ENCODE data around the gene NCR2. TPM values are rescaled to one million over a fixed set of nuclear protein-coding genes. Genes with fewer than 3 reads are reported as not detected.

Gene NCR2
- polyA plus RNA-seq, 1 of the 3 experiments (the other 2 are of a cell fraction): not detected

DNA sequence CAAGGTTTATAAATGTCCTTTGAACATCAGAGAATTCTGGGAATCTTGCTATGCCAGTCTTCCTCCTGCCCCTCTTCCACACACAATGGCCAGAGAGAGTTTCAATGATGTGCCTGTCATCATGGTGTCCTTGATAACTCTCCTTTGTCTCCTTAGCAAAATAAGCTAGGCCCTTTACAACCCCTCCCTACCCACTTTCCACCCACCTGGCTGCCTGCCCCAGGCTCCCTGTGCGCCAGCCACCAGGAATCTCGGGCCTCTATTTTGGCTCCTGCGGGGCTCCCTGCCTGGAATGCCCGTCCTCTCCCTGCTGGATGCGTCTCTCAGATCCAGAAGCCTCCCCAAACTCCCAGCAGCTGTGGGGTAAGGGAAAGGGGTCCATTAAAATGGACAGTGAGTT, 60.9 kb downstream of the NCR2 start (continued):
- TF ChIP-seq RAD21 (IDR thresholded peaks at IDR 0.05; ENCODE audit: low read length) (no peak), TCF12 (IDR thresholded peaks at IDR 0.05) (no peak), MEF2A (IDR thresholded peaks at IDR 0.05; ENCODE audit: borderline replicate concordance, low read depth) (no peak), YY1 (IDR thresholded peaks at IDR 0.05; ENCODE audit: low read depth) (no peak), POLR2AphosphoS5 (IDR thresholded peaks at IDR 0.05; ENCODE audit: low read depth, low read length) (no peak)
- TF ChIP-seq, protein P1, sequence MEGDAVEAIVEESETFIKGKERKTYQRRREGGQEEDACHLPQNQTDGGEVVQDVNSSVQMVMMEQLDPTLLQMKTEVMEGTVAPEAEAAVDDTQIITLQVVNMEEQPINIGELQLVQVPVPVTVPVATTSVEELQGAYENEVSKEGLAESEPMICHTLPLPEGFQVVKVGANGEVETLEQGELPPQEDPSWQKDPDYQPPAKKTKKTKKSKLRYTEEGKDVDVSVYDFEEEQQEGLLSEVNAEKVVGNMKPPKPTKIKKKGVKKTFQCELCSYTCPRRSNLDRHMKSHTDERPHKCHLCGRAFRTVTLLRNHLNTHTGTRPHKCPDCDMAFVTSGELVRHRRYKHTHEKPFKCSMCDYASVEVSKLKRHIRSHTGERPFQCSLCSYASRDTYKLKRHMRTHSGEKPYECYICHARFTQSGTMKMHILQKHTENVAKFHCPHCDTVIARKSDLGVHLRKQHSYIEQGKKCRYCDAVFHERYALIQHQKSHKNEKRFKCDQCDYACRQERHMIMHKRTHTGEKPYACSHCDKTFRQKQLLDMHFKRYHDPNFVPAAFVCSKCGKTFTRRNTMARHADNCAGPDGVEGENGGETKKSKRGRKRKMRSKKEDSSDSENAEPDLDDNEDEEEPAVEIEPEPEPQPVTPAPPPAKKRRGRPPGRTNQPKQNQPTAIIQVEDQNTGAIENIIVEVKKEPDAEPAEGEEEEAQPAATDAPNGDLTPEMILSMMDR (IDR thresholded peaks at IDR 0.05): no peak

DNA sequence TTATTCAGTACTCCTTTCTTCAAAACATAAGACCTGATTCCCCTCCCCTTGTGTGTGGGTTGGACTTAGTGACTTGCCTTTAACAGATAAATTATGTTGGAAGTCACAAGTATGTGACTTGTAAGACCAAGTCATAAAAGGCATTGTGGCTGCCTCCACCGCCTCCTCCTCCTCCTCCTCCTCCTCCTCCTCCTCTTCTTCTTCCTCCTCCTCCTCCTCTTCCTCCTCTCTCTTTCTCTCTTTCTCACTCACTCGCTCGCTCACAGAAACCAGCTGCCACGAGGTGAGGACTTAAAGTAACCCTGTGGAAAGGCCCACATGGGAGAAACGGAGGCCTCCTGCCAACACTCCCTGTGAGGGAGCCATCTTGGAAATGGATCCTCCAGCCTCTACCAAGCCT, 64.0 kb downstream of the NCR2 start:
- H3K4me3 ChIP-seq (ENCODE audit: low read depth in 2 of 2, low read length in 1 of 2): no peak overlapping the region
- H3F3A ChIP-seq (replicated peaks; ENCODE audit: insufficient read depth): no peaks in the 10 kb centered on the region
- H4K20me1 ChIP-seq (ENCODE audit: insufficient read depth): no peaks in the 10 kb centered on the region
- H3K9ac ChIP-seq: no peak overlapping the region
- peaks cover 40% of the 10 kb centered on the region for H3K27me3 ChIP-seq (ENCODE audit: insufficient read depth)
- H3K4me1 ChIP-seq (ENCODE audit: control insufficient read depth in 1 of 2, insufficient read depth in 2 of 2, low read depth in 1 of 2, low read length in 1 of 2): no peaks in the 10 kb centered on the region
- no peak overlapping the region for H2AFZ ChIP-seq (ENCODE audit: low read depth)
- no peaks in the 10 kb centered on the region for H3K36me3 ChIP-seq (replicated peaks in 1 of 2; ENCODE audit: control insufficient read depth in 1 of 2, insufficient read depth in 2 of 2, low read length in 1 of 2)
- no peaks in the 10 kb centered on the region for H3K79me2 ChIP-seq (ENCODE audit: insufficient read depth)
- H3K9me2 ChIP-seq: no peaks in the 10 kb centered on the region
- ChIA-PET POLR2A (no interaction called here), CTCF (interaction anchor here (0.9 to 1.4 kb wide), 2 partner anchors 25 to 81 kb away, joined by 3 to 6 read pairs; no protein-coding TSS in a partner anchor)
- no peak overlapping the region for H3K27ac ChIP-seq (ENCODE audit: low read depth in 2 of 2, low read length in 1 of 2)
- DNase-seq: no peak
- 15% methylated on average over 5 of the region's 5 CpGs for WGBS (ENCODE audit: low lambda C conversion rate)
- TF ChIP-seq TEAD4 (IDR thresholded peaks at IDR 0.05; ENCODE audit: borderline replicate concordance, insufficient read depth) (no peak), MEF2A (IDR thresholded peaks at IDR 0.05; ENCODE audit: borderline replicate concordance, low read depth) (no peak), REST (IDR thresholded peaks at IDR 0.05; ENCODE audit: low read depth, low read length) (no peak), EP300 (IDR thresholded peaks at IDR 0.05; ENCODE audit: borderline replicate concordance in 1 of 2, low read depth in 1 of 2, low read length in 1 of 2) (no peak), RCOR1 (IDR thresholded peaks at IDR 0.05; ENCODE audit: low read length) (no peak), JUND (IDR thresholded peaks at IDR 0.05) (no peak), TCF12 (IDR thresholded peaks at IDR 0.05) (no peak), RFX5 (IDR thresholded peaks at IDR 0.05; ENCODE audit: low read length) (no peak), NFIC (IDR thresholded peaks at IDR 0.05; ENCODE audit: borderline replicate concordance) (no peak), EZH2phosphoT487 (IDR thresholded peaks at IDR 0.05; ENCODE audit: borderline replicate concordance, low read depth) (no peak), ELF1 (IDR thresholded peaks at IDR 0.05) (no peak), FOXJ3 (CRISPR knock-in tag; IDR thresholded peaks at IDR 0.05) (no peak), MAX (IDR thresholded peaks at IDR 0.05; ENCODE audit: low read depth) (no peak)
- TF ChIP-seq, protein P2, sequence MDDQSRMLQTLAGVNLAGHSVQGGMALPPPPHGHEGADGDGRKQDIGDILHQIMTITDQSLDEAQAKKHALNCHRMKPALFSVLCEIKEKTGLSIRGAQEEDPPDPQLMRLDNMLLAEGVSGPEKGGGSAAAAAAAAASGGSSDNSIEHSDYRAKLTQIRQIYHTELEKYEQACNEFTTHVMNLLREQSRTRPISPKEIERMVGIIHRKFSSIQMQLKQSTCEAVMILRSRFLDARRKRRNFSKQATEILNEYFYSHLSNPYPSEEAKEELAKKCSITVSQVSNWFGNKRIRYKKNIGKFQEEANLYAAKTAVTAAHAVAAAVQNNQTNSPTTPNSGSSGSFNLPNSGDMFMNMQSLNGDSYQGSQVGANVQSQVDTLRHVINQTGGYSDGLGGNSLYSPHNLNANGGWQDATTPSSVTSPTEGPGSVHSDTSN (IDR thresholded peaks at IDR 0.05): no peak
- TF ChIP-seq, protein P3, sequence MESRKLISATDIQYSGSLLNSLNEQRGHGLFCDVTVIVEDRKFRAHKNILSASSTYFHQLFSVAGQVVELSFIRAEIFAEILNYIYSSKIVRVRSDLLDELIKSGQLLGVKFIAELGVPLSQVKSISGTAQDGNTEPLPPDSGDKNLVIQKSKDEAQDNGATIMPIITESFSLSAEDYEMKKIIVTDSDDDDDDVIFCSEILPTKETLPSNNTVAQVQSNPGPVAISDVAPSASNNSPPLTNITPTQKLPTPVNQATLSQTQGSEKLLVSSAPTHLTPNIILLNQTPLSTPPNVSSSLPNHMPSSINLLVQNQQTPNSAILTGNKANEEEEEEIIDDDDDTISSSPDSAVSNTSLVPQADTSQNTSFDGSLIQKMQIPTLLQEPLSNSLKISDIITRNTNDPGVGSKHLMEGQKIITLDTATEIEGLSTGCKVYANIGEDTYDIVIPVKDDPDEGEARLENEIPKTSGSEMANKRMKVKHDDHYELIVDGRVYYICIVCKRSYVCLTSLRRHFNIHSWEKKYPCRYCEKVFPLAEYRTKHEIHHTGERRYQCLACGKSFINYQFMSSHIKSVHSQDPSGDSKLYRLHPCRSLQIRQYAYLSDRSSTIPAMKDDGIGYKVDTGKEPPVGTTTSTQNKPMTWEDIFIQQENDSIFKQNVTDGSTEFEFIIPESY (IDR thresholded peaks at IDR 0.05; ENCODE audit: borderline replicate concordance, low read depth): no peak
- TF ChIP-seq, protein P1 (IDR thresholded peaks at IDR 0.05): no peak
- H3K9me3 ChIP-seq: no peaks in the 10 kb centered on the region
- H3K4me2 ChIP-seq: no peak overlapping the region

All from SK-N-SH (cell line).